Measurements from ENCODE around the gene MROH8.

- no peak for TF ChIP-seq CTCF (IDR thresholded peaks at IDR 0.05)
- TF ChIP-seq REST (IDR thresholded peaks at IDR 0.05; ENCODE audit: insufficient read depth in 1 of 2, low read depth in 2 of 2, low read length in 1 of 2): no peak
- no peak for TF ChIP-seq POLR2AphosphoS5 (IDR thresholded peaks at IDR 0.05; ENCODE audit: low read depth, low read length)
- TF ChIP-seq SIN3A (IDR thresholded peaks at IDR 0.05; ENCODE audit: borderline replicate concordance, insufficient read depth, low read depth, low read length): no peak
Measured at GRCh38 chr20:37228656-37229055, 49.3 kb upstream of the MROH8 start.

All from Panc1 (cell line).